Dermis microvascular lymphatic vessel endothelial cell (primary cell): ENCODE measurements around the gene CHCHD5. TPM values are rescaled to one million over a fixed set of nuclear protein-coding genes. Genes with fewer than 3 reads are reported as not detected.
A peak's percentile ranks its signal among the peaks of the same experiment; 100 is the strongest.
"Not testable (repeated sequence)": the region's sequence is repeated elsewhere in the genome, so short reads cannot be mapped to it uniquely, and the experiment has no call there.

ENCODE experiments used
- DNase-seq, 2 donors: peaks; one replicate each; pipeline versions ENCODE4 v3.0.0 to v3.0.0-alpha.2; 2010; ENCODE audit warnings: low read depth in 2 of 2
- total RNA-seq: library from RNA; depleted of rRNA; stranded (reverse); fragments of >200 nt; gene quantifications from 2 replicates; pipeline ENCODE4 v1.2.1, GENCODE V29; 2014

CHCHD5 gene
- total RNA-seq, 1 donor from 2014 or later = 7.2 TPM

- DNase-seq = no peak
Observed at GRCh38 chr2:112585873-112586464, 1.6 kb downstream of the CHCHD5 start.

DNA sequence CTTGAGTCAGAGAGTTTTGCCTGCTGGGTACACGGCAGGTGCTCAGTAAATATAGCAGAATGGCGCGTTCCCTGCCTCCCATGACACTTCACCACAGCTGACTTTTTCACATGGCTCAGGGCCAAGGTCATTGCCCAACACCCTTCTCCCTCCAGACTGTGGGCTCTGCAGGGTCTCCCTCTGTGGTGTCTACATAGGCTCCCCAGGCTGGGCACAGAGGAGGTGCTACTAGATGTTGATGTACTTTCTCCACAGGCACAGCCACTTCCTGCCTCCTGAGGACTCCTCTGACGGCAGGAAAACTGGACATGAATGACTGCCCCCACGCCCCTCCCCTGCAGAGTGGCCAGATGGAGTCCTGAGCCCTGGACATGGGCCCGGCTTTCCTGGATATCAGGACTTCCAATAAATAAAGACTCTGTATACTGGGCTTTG lies 4.2 kb downstream of the CHCHD5 start:
- DNase-seq = peak in 1 of 2 donors; percentile 47

DNA sequence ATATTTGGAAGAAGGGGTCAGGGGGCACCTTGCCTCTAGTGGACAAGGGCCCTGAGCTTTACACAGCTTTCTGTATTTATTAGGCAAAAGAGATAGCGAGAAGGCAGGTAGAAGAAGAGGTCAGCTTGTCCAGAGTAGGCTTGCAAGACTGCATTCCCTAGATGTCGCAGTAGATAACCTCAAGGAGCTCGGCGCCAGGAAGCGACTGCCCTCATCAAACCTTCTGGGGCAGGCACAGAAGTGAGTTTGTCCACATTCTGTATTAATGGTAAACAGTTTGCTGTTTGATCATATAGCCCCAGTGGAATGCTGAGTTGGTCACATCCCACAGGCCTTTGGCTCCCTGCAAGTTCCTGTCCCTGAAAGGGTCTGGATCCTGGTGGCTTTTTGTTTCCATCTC lies 7.0 kb downstream of the CHCHD5 start:
- no peak for DNase-seq

- DNase-seq = no peak
Observed at GRCh38 chr2:112593736-112594135, 9.3 kb downstream of the CHCHD5 start.

DNA sequence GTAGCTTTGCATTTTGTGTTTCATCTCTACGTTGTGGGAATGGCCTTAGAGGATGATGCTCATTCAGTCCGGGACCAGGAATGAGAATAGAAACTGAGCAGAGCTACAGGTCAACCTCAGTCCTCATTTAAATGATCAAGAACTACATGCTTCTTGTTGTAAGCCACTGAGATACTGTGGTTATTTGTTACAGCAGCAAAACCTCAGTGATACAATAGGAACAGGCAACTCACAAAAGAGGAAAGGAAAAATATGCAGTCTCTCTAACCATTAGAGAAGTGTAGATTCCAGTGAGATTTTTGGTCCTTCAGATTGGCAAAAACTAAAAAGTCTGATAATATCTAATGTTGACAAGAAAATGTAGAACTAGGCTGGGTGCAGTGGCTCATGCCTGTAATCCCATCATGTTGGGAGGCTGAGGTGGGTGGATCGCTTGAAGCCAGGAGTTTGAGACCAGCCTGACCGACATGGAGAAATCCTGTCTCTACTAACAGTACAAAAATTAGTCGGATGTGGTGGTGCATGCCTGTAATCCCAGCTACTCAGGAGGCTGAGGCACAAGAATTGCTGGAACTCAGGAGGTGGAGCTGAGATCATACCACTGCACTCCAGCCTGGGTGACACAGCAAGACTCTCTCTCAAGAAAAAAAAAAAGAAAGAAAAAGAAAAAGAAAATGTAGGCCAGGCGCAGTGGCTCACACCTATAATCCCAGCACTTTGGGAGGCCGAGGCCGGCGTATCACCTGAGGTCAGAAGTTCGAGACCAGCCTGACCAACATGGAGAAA lies 13.3 kb downstream of the CHCHD5 start:
- no peak for DNase-seq

GRCh38 chr2:112600634-112601033 lies 16.2 kb downstream of the CHCHD5 start:
- DNase-seq = no peak

DNA sequence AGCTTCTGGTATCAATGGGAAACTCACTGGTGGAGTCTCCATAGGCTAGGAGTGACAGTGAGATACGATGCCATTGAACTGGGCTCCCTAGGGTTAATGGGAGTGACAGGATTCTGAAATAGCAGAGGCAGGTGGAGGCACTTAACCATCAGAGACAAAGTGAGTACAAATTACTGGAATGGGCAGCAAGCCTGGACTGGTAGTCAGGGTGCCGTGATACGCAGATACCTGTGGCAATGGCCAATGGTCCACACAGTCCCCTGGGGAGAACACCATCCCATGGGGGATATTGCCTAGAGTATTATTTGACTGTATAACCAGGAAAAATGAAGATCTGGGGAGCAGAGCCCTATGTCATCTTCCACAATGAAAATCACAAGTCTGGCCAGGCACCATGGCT lies 17.3 kb downstream of the CHCHD5 start:
- DNase-seq = no peak

- no peak for DNase-seq
Observed at GRCh38 chr2:112602917-112603316, 18.5 kb downstream of the CHCHD5 start.

DNA sequence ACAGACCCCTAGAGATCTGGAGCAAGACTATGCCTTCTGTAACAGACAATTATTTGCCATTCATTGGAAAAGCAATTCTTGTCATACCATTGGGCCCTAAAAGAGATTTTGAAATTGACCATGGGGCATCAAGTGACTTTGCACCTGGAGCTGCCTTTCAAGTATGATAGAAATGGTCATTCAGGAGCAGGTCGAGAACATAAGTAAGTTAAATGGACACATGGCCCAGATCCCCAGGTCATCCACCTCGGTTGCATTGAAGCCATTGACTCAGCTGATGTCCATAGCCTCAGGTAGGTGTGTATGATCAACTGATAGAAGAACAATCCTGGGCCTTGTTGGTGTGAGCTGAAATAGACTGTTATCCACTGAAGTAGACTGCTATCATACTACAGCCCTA lies 19.3 kb downstream of the CHCHD5 start:
- no peak for DNase-seq

- no peak for DNase-seq
Observed at GRCh38 chr2:112604952-112605351, 20.5 kb downstream of the CHCHD5 start.

DNA sequence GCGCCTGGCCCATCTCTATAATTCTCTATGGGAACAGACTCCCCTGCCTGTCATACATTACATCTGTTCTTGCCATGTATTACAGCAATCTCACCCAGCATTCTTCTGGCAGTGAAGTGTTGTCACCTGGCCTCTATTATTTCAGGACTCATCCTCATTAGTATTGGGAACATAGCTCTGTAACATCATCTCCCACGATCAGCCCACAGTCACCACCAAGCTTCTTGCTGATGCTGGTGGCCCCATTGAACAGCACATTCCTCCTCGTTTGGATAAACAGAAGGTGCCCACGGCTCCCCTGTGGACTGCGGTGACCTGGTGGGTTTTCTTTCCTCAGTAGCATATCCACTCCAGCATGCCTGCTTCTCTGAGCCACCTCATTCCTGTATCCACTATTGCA lies 21.5 kb downstream of the CHCHD5 start:
- no peak for DNase-seq

DNA sequence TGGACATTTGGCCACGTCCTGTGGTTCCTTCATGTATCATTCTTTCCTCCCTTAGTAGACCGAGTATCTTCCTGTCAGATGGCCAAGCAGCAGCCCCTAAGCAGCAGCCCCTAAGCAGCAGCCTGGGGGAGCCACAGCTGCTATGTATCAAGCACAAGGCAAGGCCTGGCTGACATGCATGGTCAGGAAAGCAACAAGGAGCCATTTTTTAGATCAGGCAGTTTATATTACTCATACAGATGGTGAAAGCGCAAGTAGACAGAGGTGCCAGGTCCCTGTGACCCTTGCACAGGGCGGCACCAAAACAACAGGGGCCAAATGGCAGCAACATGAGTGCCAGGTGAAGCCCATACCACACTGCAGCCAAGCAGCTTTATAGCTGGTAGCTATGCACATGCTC lies 22.1 kb downstream of the CHCHD5 start:
- DNase-seq = no peak

- DNase-seq = no peak
Observed at GRCh38 chr2:112607680-112608438, 23.4 kb downstream of the CHCHD5 start.

DNA sequence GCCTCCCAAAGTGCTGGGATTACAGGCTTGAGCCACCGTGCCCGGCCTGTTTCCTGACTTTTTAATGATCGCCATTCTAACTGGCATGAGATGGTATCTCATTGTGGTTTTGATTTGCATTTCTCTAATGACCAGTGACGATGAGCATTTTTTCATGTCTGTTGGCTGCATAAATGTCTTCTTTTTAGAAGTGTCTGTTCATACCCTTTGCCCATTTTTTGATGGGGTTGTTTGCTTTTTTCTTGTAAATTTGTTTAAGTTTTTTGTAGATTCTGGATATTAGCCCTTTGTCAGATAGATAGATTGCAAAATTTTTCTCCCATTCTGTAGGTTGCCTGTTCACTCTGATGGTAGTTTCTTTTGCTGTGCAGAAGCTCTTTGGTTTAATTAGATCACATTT lies 24.9 kb downstream of the CHCHD5 start:
- not testable (repeated sequence) for DNase-seq

GRCh38 chr2:112612283-112612682 lies 27.9 kb downstream of the CHCHD5 start:
- DNase-seq = not testable (repeated sequence)

- DNase-seq = no peak
Observed at GRCh38 chr2:112614201-112614840, 29.9 kb downstream of the CHCHD5 start.

- no peak for DNase-seq
Observed at GRCh38 chr2:112615051-112615450, 30.6 kb downstream of the CHCHD5 start.

DNA sequence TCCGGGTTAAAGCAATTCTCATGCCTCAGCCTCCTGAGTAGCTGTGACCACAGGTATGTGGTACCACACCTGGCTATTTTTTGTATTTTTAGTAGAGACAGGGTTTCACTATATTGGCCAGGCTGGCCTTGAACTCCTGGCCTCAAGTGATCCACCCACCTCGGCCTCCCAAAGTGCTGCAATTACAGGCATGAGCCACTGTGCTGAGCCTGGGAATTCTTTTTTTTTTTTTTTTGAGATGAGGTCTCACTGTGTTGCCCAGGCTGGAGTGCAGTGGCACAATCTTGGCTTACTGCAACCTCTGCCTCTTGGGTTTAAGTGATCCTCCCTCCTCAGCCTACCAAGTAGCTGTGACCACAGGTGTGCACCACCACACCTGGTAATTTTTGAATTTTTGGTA lies 31.4 kb downstream of the CHCHD5 start:
- not testable (repeated sequence) for DNase-seq

- no peak for DNase-seq
Observed at GRCh38 chr2:112618383-112618782, 34.0 kb downstream of the CHCHD5 start.

- DNase-seq = no peak
Observed at GRCh38 chr2:112621790-112622527, 37.5 kb downstream of the CHCHD5 start.

- no peak for DNase-seq
Observed at GRCh38 chr2:112622528-112622849, 38.1 kb downstream of the CHCHD5 start.
